Hepatocyte (in vitro differentiated cells): ENCODE results near the gene RIN2.
A peak's percentile ranks its signal among the peaks of the same experiment; 100 is the strongest.

ENCODE experiments used
- EZH2 ChIP-seq: fragments of 200-600 bp; sonication (generic); IDR thresholded peaks from 2 replicates; pipeline ENCODE4 v1.6.1; 2016; ENCODE audit warnings: antibody characterized with exemption, mild to moderate bottlenecking, borderline replicate concordance
- TF ChIP-seq, protein P1 (sequence below): fragments of 200-600 bp; sonication (generic); IDR thresholded peaks from 2 replicates; pipeline ENCODE4 v1.5.1; 2016; ENCODE audit warnings: antibody characterized with exemption, mild to moderate bottlenecking; ENCODE audit not compliant: poor library complexity

DNA sequence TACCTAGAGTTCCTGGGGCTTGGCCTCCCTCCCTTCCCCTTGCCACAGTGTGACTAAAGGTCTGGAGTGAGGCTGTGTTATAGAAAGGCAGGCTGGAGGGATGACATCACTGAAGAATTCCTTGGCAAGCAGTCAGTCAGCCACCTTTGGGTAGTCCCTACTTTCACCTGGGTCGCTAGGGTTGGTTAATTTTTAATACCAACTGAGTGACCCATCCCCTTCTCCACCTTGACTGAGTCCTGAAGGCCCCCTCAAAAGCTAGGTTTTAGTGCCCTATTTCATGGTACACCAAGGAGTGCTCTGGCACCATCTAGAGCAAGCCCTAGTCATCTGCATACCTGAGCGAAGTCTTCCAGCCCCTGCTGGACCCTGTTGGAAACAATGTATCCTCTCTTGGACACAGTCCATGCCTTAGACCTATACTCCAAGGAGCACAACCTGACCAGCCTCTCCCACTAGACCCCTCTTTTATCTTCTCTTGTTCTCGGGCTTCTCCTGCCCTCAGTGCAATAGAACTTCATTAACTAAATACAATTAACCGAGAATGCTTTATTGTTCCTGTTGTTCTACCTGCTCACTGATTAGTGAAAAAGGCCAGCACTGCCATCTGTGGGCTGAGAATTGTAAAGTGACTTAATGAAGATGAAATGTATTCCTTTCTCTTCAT is 44.6 kb downstream of the RIN2 start:
- TF ChIP-seq, protein P1, sequence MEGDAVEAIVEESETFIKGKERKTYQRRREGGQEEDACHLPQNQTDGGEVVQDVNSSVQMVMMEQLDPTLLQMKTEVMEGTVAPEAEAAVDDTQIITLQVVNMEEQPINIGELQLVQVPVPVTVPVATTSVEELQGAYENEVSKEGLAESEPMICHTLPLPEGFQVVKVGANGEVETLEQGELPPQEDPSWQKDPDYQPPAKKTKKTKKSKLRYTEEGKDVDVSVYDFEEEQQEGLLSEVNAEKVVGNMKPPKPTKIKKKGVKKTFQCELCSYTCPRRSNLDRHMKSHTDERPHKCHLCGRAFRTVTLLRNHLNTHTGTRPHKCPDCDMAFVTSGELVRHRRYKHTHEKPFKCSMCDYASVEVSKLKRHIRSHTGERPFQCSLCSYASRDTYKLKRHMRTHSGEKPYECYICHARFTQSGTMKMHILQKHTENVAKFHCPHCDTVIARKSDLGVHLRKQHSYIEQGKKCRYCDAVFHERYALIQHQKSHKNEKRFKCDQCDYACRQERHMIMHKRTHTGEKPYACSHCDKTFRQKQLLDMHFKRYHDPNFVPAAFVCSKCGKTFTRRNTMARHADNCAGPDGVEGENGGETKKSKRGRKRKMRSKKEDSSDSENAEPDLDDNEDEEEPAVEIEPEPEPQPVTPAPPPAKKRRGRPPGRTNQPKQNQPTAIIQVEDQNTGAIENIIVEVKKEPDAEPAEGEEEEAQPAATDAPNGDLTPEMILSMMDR: peak; percentile 24
- no peak for TF ChIP-seq EZH2
